Right lobe of liver (tissue), 4 donors: Measurements from ENCODE around the gene PLCL2.

Experiments used
- POLR2A ChIP-seq: fragments of 450-650 bp; IDR thresholded peaks from one replicate; pipeline ENCODE4 v1.6.1; 2017; ENCODE audit warnings: antibody characterized with exemption, mild to moderate bottlenecking
- TF ChIP-seq, protein P1 (sequence below), 4 donors: fragments of 200-600 bp in 3 of 4; fragments of 450-650 bp in 1 of 4; IDR thresholded peaks; one replicate each; pipeline versions ENCODE4 v1.5.1 to v1.8.0; 2016 to 2022; ENCODE audit warnings: antibody characterized with exemption in 4 of 4, mild to moderate bottlenecking in 2 of 4
- donor health status: DM: no; HTN: no; CAD: no.
- donor health status: DM: no; HTN: no; CAD: no.
- donor health status: DM: no; HTN: yes; CAD: no.

DNA sequence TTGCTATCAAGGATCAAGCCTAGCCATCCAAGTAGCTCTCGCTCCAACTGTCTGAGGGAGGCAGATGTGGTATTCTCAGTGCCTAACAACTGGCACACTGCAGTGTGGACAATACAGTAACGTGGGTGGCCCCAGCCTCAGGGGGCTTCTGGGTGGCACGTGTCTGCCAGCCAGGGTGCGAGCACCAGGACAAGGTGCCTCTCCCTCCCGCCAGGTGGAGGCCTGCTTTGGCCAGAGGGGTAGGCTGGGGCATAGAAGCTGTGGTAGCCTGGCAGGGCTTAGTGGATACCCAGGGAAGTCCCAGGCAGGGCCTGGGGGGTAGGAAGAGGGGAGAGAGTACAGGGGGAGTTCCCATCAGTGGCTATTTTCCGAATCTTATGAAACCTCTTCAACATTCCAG is 234.0 kb downstream of the PLCL2 start:
- TF ChIP-seq, protein P1, sequence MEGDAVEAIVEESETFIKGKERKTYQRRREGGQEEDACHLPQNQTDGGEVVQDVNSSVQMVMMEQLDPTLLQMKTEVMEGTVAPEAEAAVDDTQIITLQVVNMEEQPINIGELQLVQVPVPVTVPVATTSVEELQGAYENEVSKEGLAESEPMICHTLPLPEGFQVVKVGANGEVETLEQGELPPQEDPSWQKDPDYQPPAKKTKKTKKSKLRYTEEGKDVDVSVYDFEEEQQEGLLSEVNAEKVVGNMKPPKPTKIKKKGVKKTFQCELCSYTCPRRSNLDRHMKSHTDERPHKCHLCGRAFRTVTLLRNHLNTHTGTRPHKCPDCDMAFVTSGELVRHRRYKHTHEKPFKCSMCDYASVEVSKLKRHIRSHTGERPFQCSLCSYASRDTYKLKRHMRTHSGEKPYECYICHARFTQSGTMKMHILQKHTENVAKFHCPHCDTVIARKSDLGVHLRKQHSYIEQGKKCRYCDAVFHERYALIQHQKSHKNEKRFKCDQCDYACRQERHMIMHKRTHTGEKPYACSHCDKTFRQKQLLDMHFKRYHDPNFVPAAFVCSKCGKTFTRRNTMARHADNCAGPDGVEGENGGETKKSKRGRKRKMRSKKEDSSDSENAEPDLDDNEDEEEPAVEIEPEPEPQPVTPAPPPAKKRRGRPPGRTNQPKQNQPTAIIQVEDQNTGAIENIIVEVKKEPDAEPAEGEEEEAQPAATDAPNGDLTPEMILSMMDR (IDR thresholded peaks at IDR 0.05), result no peak
- no peak for TF ChIP-seq POLR2A
